H1 (cell line): ENCODE results near the gene CRNKL1. TPM values are rescaled to one million over a fixed set of nuclear protein-coding genes. Genes with fewer than 3 reads are reported as not detected.

ENCODE experiments used
- polyA plus RNA-seq, 7 experiments: library from polyadenylated mRNA; depleted of rRNA in 3 of 7; stranded (reverse) in 5 of 7; unstranded in 2 of 7; fragments of >200 nt in 5 of 7; fragments of 200-250 nt in 2 of 7; gene quantifications; 1 replicate in 5 of 7; 2 replicates in 1 of 7; 4 replicates in 1 of 7; pipeline versions ENCODE4 v1.2.1 to v1.2.3, GENCODE V29; 2011 to 2013; ENCODE audit warnings: missing spikeins in 2 of 7, mixed read lengths in 2 of 7
- total RNA-seq: library from RNA; stranded (reverse); fragmentation: NEBNext Ultra II Directional; extraction: Animal tissue kit (Norgen Biotek cat#: 25700); gene quantifications from 2 replicates; pipeline ENCODE4 v1.2.1, GENCODE V29; 2021
- TF ChIP-seq, protein P1 (sequence below): fragments of 300-600 bp; sonication (generic); IDR thresholded peaks from 2 replicates; pipeline ENCODE4 v1.7.1; 2012; ENCODE audit warnings: low read length, moderate library complexity, mild to moderate bottlenecking, inconsistent platforms; ENCODE audit not compliant: insufficient replicate concordance

Gene CRNKL1
- total and polyA plus RNA-seq, 2 of the 8 experiments (the other 6 are each of a cell fraction or from before 2014, with no cell fraction given) = 4.0 to 26.5 TPM

GRCh38 chr20:20020908-20021307 lies 31.4 kb downstream of the CRNKL1 start (continued):
- TF ChIP-seq, protein P1, sequence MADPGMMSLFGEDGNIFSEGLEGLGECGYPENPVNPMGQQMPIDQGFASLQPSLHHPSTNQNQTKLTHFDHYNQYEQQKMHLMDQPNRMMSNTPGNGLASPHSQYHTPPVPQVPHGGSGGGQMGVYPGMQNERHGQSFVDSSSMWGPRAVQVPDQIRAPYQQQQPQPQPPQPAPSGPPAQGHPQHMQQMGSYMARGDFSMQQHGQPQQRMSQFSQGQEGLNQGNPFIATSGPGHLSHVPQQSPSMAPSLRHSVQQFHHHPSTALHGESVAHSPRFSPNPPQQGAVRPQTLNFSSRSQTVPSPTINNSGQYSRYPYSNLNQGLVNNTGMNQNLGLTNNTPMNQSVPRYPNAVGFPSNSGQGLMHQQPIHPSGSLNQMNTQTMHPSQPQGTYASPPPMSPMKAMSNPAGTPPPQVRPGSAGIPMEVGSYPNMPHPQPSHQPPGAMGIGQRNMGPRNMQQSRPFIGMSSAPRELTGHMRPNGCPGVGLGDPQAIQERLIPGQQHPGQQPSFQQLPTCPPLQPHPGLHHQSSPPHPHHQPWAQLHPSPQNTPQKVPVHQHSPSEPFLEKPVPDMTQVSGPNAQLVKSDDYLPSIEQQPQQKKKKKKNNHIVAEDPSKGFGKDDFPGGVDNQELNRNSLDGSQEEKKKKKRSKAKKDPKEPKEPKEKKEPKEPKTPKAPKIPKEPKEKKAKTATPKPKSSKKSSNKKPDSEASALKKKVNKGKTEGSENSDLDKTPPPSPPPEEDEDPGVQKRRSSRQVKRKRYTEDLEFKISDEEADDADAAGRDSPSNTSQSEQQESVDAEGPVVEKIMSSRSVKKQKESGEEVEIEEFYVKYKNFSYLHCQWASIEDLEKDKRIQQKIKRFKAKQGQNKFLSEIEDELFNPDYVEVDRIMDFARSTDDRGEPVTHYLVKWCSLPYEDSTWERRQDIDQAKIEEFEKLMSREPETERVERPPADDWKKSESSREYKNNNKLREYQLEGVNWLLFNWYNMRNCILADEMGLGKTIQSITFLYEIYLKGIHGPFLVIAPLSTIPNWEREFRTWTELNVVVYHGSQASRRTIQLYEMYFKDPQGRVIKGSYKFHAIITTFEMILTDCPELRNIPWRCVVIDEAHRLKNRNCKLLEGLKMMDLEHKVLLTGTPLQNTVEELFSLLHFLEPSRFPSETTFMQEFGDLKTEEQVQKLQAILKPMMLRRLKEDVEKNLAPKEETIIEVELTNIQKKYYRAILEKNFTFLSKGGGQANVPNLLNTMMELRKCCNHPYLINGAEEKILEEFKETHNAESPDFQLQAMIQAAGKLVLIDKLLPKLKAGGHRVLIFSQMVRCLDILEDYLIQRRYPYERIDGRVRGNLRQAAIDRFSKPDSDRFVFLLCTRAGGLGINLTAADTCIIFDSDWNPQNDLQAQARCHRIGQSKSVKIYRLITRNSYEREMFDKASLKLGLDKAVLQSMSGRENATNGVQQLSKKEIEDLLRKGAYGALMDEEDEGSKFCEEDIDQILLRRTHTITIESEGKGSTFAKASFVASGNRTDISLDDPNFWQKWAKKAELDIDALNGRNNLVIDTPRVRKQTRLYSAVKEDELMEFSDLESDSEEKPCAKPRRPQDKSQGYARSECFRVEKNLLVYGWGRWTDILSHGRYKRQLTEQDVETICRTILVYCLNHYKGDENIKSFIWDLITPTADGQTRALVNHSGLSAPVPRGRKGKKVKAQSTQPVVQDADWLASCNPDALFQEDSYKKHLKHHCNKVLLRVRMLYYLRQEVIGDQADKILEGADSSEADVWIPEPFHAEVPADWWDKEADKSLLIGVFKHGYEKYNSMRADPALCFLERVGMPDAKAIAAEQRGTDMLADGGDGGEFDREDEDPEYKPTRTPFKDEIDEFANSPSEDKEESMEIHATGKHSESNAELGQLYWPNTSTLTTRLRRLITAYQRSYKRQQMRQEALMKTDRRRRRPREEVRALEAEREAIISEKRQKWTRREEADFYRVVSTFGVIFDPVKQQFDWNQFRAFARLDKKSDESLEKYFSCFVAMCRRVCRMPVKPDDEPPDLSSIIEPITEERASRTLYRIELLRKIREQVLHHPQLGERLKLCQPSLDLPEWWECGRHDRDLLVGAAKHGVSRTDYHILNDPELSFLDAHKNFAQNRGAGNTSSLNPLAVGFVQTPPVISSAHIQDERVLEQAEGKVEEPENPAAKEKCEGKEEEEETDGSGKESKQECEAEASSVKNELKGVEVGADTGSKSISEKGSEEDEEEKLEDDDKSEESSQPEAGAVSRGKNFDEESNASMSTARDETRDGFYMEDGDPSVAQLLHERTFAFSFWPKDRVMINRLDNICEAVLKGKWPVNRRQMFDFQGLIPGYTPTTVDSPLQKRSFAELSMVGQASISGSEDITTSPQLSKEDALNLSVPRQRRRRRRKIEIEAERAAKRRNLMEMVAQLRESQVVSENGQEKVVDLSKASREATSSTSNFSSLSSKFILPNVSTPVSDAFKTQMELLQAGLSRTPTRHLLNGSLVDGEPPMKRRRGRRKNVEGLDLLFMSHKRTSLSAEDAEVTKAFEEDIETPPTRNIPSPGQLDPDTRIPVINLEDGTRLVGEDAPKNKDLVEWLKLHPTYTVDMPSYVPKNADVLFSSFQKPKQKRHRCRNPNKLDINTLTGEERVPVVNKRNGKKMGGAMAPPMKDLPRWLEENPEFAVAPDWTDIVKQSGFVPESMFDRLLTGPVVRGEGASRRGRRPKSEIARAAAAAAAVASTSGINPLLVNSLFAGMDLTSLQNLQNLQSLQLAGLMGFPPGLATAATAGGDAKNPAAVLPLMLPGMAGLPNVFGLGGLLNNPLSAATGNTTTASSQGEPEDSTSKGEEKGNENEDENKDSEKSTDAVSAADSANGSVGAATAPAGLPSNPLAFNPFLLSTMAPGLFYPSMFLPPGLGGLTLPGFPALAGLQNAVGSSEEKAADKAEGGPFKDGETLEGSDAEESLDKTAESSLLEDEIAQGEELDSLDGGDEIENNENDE = no peak
- TF ChIP-seq, all 59 proteins: peak for 0
